22Rv1 (cell line): Measurements from ENCODE around the gene ATP10A.

ENCODE experiments used
- H3K27ac ChIP-seq: fragments of 450-650 bp; 2 replicates; pipeline ENCODE4 v1.5.1; 2017
- ZFX ChIP-seq: fragments of 450-650 bp; IDR thresholded peaks from 2 replicates; pipeline ENCODE4 v1.6.1; 2017; ENCODE audit warnings: antibody characterized with exemption, borderline replicate concordance
- TF ChIP-seq, protein P1 (sequence below): fragments of 450-650 bp; IDR thresholded peaks from 2 replicates; pipeline ENCODE4 v1.5.1; 2017; ENCODE audit warnings: mild to moderate bottlenecking

The ATP10A gene

DNA sequence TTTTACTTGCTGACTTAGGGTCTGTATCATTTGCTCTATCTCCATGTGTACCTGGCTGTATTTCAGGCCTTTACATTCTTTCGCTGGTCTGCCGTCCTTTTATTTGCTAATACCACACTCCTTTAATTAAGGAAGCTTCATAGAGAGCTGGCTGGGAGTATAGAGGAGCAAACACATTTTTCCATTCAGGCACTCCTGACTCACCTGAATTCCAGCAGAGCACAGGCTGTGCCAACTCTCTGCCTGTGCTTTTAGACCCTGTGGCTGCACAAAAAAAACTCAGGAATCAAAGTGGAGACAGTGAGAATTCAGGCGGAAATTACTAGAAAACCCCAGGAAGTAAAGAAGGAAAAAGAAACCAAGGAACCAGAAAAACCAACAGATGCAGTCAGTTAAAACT lies 29.0 kb upstream of the ATP10A start:
- H3K27ac ChIP-seq = no peak overlapping the region
- no peak for TF ChIP-seq ZFX
- TF ChIP-seq, protein P1, sequence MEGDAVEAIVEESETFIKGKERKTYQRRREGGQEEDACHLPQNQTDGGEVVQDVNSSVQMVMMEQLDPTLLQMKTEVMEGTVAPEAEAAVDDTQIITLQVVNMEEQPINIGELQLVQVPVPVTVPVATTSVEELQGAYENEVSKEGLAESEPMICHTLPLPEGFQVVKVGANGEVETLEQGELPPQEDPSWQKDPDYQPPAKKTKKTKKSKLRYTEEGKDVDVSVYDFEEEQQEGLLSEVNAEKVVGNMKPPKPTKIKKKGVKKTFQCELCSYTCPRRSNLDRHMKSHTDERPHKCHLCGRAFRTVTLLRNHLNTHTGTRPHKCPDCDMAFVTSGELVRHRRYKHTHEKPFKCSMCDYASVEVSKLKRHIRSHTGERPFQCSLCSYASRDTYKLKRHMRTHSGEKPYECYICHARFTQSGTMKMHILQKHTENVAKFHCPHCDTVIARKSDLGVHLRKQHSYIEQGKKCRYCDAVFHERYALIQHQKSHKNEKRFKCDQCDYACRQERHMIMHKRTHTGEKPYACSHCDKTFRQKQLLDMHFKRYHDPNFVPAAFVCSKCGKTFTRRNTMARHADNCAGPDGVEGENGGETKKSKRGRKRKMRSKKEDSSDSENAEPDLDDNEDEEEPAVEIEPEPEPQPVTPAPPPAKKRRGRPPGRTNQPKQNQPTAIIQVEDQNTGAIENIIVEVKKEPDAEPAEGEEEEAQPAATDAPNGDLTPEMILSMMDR = no peak

DNA sequence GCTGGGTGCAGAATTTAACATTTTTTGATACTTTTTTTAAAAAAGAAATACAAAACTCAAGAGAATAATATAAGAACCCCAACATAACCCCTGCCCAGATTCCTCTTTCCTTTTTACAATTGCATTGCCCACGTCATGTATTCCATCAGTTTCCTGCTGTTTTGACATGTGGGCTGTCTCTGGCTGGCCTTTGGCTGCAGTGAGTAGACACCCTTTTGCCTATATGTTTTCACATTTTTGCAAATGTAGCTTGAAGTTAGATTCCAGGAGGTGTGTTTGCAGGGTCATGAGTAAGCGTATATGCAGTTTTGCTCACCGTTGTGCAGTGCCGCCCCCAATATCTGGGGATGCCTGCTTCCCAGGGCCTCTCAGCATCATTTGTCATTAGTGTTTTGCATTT lies 28.0 kb upstream of the ATP10A start:
- no peak overlapping the region for H3K27ac ChIP-seq
- TF ChIP-seq, protein P1 = no peak
- no peak for TF ChIP-seq ZFX

DNA sequence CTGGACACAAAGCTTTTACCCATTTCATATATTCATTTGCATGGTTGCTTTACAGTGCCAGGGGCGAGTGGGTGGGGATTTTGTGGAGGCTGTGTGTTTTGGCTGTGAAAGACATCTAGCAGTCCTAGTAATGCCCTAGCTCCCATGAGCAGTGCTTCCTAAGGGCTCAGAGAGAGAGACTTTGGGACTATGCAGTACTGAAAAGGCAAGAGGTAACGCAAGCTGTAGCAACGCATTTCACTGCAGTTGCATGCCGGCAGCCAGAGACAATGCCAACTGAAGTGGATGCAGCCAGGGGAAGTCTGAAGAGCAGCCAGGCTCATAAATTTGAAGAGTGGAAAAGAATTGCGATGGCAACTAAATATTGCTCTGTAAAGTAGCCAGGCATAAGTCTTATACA lies 27.4 kb upstream of the ATP10A start:
- TF ChIP-seq ZFX = no peak
- TF ChIP-seq, protein P1 = no peak
- no peak overlapping the region for H3K27ac ChIP-seq

DNA sequence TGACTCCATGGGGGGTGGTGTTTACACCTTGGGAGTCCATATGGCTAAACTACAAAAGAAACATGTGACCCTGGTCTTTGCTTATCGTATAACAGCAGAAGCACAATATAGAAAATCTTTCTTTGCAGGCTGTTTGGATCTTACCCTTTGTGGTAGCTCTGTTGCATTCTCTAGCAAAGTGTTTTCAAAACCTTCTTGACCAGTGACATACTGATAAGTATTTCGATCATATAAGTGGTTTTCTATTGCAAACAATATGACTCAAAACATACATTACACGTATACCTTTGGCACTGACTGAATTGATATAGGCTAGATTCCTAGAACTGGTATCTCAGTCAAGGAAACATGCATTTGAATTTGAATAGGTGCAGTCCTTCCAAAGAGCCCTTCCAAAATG lies 24.7 kb upstream of the ATP10A start:
- no peak overlapping the region for H3K27ac ChIP-seq
- TF ChIP-seq, protein P1 = no peak
- TF ChIP-seq ZFX = no peak

DNA sequence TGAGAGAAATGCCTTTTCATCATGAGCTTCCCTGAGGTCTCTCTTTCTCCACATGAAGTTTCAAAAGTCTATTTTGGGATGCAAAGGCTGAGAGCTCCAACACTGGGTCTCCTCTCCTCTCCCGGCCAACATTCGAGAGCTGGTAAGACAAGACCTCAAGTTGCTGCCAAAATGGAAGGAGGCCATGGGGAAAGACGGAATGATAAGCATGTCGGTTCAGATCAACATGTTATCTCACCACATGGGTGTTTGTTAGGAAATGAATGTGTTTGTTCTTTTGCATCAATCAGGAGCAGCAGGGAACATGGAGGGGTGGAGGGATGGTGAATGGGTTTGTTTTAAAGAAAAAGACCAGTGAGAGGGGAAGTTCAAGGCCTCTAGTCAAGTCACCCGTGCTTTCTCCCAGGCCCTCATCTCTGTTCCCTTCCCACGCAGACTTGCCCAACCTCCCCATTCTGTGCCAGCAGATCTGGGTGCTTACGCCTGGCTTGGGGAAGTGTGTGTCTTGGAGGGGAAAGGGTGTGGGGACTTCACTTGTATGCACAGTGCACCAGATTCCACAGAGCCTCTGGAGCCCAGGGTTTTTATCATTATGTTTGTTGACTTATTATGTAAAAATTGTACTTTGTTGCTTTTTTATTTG lies 23.5 kb upstream of the ATP10A start:
- H3K27ac ChIP-seq = no peak overlapping the region
- TF ChIP-seq, protein P1 = no peak
- TF ChIP-seq ZFX = no peak

DNA sequence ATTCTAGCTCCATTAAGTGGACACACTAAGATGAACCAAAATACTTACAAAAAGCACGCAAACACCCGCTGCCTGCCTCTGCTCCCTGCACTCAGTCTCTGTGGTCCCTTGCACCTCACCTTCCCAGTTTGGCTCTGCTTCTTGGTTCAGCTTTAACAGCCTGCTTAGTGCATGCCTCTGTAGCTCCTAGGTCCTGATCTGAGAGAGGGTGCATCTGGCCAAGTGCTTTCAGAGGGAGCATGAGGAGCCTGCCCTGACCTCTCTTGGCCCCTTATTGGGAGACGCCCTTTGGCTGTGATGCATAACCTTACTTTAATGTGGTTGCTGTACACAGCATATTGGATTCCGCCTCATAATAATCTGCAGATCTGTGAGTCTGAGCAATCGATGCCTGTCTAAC lies 21.2 kb upstream of the ATP10A start:
- TF ChIP-seq, protein P1 = no peak
- no peak for TF ChIP-seq ZFX
- H3K27ac ChIP-seq = no peak overlapping the region

DNA sequence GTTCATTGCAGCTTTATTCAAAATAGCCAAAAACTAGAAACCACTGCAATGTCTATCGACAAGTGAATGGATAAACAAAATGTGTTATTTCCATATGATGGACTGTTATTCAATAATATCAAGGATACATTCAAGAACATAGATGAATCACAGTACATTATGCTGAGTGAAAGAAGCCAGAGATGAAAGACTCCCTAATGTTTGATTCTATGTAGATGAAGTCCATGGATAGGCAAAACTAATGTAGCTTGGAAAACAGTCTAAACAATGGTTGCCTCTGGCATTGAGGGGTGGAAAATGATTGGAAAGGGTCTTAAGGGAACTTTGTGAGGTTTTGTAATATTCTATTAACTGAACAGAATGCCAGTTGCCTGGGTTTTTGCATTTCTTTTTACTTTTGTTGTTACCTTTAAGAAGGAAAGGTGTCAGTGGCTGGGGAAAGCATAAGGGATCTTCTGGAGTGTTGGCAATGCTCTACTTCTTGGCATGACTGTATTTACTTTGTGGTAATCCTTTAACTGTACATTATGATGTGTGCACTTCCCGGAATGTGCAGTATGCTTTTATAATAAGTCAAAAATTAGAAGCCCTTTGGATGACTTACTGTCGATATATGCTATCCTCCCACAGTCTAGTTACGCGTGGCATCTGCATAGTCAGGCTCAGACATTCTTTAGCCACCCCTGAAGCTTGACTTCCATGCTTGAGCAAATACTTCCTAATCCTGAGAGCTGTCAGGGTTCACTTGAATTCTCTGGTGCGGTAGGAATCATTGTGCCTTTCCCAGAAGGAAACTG lies 20.5 kb upstream of the ATP10A start:
- H3K27ac ChIP-seq = no peak overlapping the region
- no peak for TF ChIP-seq ZFX
- TF ChIP-seq, protein P1 = no peak
